BJ (cell line): Measurements from ENCODE around the gene BTBD17. TPM values are rescaled to one million over a fixed set of nuclear protein-coding genes. Genes with fewer than 3 reads are reported as not detected.

Source experiments
- CTCF ChIA-PET: fragments of 350-600 bp; formaldehyde crosslinking; extraction: SDS; loops from one replicate; lab custom pipeline; 2021; ENCODE audit warnings: antibody characterized with exemption, inconsistent platforms; lab: Yijun Ruan, JAX
- POLR2A ChIA-PET: fragments of 300-600 bp; sonication (Branson Sonifier 250); formaldehyde crosslinking; extraction: SDS; loops from one replicate; lab custom pipeline; 2021; ENCODE audit warnings: antibody characterized with exemption; lab: Charles Lee
- DNase-seq: peaks from one replicate; pipeline ENCODE4 v3.0.0-alpha.2; 2011; ENCODE audit warnings: low read depth
- H3K27me3 ChIP-seq: 2 replicates; pipeline ENCODE4 v1.6.0; 2011; ENCODE audit warnings: low read length; ENCODE audit not compliant: control insufficient read depth, insufficient read depth
- H3K36me3 ChIP-seq: 2 replicates; pipeline ENCODE4 v1.5.1; 2011; ENCODE audit warnings: low read length; ENCODE audit not compliant: control insufficient read depth, insufficient read depth
- H3K4me3 ChIP-seq: 2 replicates; pipeline ENCODE4 v1.5.1; 2011; ENCODE audit warnings: low read depth, mild to moderate bottlenecking, control low read depth, low read length
- CTCF ChIP-seq: IDR thresholded peaks from 2 replicates; pipeline ENCODE4 v1.5.1; 2011; ENCODE audit warnings: low read depth, mild to moderate bottlenecking, control low read depth, inconsistent platforms, low read length, moderate library complexity; ENCODE audit not compliant: insufficient read depth
- polyA plus RNA-seq: library from polyadenylated mRNA; depleted of rRNA; stranded (reverse); fragments of >200 nt; gene quantifications from 2 replicates; pipeline ENCODE4 v1.2.3, GENCODE V29; 2011

The BTBD17 gene
- polyA plus RNA-seq, 1 experiment, result not detected

- Histone ChIP-seq H3K4me3 (no peak overlapping the region), H3K36me3 (no peaks in the 10 kb centered on the region), H3K27me3 (no peaks in the 10 kb centered on the region)
- DNase-seq, result no peak
- POLR2A ChIA-PET, result no interaction called here
- TF ChIP-seq CTCF, result no peak
- CTCF ChIA-PET, result interaction anchor here (0.6 to 3.5 kb wide), 11 partner anchors 11 to 114 kb away, joined by 3 to 39 read pairs (median 6); partner anchors contain the start of genes BTBD17 and GPR142
Observed at GRCh38 chr17:74380086-74380958, 18.7 kb upstream of the BTBD17 start.

- DNase-seq, result no peak
- no peaks in the 10 kb centered on the region for H3K36me3 ChIP-seq
- peak; percentile 91 for TF ChIP-seq CTCF
- H3K27me3 ChIP-seq, result no peaks in the 10 kb centered on the region
- no peak overlapping the region for H3K4me3 ChIP-seq
- CTCF ChIA-PET, result interaction anchor here (0.6 to 3.5 kb wide), 21 partner anchors 8 to 1308 kb away, joined by 3 to 39 read pairs (median 4); partner anchors contain the start of genes BTBD17 and GPR142
- POLR2A ChIA-PET, result no interaction called here
Observed at GRCh38 chr17:74379495-74380085, 17.9 kb upstream of the BTBD17 start.

- POLR2A ChIA-PET, result no interaction called here
- CTCF ChIA-PET, result interaction anchor here (1.2 to 2.7 kb wide), 2 partner anchors 83 to 117 kb away, joined by 3 to 16 read pairs; no protein-coding TSS in a partner anchor
Observed at GRCh38 chr17:74374858-74375257, 13.2 kb upstream of the BTBD17 start.

GRCh38 chr17:74373838-74374606 lies 12.4 kb upstream of the BTBD17 start:
- no peak overlapping the region for H3K4me3 ChIP-seq
- DNase-seq, result no peak
- no peaks in the 10 kb centered on the region for H3K36me3 ChIP-seq
- TF ChIP-seq CTCF, result no peak
- H3K27me3 ChIP-seq, result no peaks in the 10 kb centered on the region
- ChIA-PET CTCF (interaction anchor here (1.2 to 1.6 kb wide), 2 partner anchors 18 to 83 kb away, joined by 4 read pairs; no protein-coding TSS in a partner anchor), POLR2A (no interaction called here)

More at GRCh38 chr17:74374858-74375257, 13.2 kb upstream of the BTBD17 start:
- Histone ChIP-seq H3K4me3 (no peak overlapping the region), H3K27me3 (no peaks in the 10 kb centered on the region), H3K36me3 (no peaks in the 10 kb centered on the region)
- no peak for DNase-seq
- no peak for TF ChIP-seq CTCF
